Purkinje cell (primary cell): ENCODE results near the gene SPINT2. TPM values are rescaled to one million over a fixed set of nuclear protein-coding genes. Genes with fewer than 3 reads are reported as not detected.

Experiments used
- polyA plus RNA-seq: library from polyadenylated mRNA; unstranded; fragments of >200 nt; fragmentation: Nextera tagmentation; gene quantifications from 2 replicates; pipeline ENCODE4 v1.2.1, GENCODE V29; 2014

SPINT2 gene, protein sequence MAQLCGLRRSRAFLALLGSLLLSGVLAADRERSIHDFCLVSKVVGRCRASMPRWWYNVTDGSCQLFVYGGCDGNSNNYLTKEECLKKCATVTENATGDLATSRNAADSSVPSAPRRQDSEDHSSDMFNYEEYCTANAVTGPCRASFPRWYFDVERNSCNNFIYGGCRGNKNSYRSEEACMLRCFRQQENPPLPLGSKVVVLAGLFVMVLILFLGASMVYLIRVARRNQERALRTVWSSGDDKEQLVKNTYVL
- 86.8 and 104 TPM in 2 replicates for polyA plus RNA-seq

DNA sequence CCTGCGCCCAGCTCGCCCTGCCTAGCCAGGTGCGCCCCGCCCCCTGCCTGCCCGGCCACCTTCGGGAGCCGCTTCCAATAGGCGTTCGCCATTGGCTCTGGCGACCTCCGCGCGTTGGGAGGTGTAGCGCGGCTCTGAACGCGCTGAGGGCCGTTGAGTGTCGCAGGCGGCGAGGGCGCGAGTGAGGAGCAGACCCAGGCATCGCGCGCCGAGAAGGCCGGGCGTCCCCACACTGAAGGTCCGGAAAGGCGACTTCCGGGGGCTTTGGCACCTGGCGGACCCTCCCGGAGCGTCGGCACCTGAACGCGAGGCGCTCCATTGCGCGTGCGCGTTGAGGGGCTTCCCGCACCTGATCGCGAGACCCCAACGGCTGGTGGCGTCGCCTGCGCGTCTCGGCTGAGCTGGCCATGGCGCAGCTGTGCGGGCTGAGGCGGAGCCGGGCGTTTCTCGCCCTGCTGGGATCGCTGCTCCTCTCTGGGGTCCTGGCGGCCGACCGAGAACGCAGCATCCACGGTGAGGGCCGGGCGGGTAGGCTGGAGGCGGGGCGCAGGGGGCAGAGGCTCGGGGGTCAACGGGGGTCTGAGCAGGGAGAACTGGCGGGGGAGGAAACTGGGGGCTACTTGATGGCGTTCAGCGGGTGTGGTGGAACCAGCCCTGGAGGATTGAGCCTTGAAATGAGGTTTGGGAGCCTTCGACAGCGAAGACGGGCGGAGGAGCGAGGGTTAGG lies at the start of gene SPINT2:
Gene SPINT2, plus strand, starts transcription at position 88 of the 727 bp plus-strand sequence. Its CDS starts 320 bp downstream, at position 408.

DNA sequence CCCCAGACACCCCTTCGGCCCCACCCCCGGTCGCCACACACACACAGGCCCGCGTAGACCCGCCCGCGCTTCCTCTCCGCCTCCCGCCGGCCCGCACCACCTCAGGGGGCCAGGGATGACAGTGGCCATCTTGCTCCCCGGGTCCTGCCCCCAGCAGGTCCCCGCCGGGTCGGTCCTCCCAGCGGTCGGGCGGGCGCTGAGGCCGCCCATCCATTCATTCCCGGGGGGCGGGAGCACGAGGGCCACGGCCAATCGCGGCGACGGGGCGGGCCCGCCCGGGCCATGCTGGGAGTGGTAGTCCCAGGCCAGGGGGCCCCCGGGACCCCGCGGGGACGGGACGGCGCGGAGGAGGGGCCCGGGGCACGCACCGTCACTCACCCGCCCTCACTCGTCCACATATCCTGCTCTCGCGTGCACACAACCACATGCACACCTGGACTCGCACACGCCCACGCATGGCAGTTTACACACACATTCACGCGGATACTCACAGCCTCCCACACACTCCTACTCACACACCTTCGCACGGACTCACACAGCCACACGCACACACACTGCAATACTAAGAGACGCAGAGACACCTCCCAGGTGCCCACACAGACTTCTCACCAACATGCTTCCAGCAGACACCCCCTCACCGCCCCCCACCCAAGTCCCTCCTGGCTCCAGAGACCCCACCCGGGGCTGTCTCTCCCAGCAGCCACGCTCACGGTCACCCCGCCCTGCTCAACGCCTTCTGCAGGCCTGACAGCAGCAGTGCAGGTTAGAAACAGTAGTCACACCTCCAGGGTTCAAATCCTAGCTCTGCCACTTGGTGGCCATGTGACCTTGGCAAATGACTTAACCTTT lies 40.1 kb upstream of the SPINT2 start, which contains the start of gene DPF1:
Gene DPF1, minus strand, starts transcription at position 209 of the 849 bp plus-strand sequence. Its CDS starts 80 bp downstream, at position 129.

DNA sequence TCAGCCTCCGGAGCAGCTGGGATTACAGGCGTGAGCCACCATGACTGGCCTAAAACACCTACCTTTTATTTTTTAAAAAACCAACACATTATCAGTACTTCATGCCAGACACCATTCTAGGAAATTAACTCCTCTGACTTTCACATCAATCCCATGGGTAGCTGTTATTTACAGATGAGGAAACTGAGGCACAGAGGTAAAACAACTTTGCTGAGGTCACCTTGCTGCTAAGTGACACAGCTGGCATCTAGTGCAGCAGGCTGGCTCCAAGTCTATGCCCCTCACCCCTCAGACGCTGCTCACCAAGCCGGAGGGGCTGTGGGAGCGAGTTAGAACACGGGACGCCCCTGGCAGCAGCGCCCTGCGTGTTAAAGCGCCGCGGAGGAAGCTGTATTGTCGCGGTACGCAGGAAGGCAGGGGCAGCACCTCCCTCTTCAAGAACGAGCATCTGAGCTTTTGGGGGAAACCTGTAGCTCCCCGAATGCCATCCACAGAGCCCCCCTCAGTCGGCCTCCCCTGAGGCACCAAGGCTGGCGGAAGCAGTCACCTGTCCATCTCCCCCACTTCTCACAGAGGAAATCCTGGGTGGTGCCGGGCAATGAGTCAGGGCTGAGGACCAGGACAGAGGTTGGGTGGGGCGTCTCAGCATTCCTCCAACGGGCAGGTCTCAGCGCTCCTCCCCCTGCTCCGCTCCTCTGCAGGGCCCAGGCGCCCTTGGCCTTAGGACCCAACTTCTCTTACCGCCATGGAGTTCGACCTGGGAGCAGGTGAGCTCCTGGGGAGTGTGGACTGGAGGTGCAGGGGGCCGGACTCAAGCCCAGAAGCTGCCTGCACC lies 39.4 kb downstream of the SPINT2 start, which contains the start of gene C19orf33:
Gene C19orf33, plus strand, starts transcription at position 735 of the 835 bp plus-strand sequence. Its CDS starts 11 bp downstream, at position 746.

DNA sequence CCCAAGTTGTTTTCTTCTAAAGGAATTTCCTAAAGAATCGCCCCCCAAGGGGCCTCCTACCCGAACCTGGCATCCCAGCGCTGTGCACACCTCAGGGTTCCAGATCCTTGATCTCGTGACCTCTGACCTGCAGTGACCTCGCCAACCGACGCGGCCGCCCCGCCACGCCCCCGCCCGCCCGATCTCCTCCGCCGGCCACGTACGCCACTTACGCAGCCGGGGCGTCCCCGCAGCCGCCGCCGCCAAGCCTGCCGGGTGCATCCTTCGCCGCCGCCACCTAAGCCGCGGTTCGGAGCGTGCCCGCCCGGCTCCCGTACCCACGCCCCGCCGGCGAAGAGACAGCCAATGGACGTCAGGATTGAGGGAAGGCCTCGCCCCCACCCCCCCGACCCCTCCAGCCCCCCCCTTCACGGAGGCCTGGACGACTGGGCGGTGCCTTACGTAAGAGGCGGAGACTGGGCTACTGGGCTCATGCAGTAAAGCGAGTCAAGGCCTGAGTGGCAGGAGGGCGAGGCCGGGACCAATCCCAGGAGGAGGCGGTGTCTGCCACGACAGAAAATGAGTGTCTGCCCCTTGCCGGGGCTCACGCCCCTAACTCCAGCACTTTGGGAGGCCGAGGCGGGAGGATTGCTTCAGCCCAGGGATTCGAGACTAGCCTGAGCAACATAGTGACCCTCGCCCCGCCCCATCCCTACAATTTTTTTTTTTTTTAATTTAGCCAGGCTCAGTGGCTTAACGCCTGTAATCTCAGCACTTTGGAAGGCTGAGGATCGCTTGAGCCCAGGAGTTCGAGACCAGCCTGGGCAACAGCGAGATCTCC lies 51.5 kb downstream of the SPINT2 start, which contains the start of gene YIF1B:
Gene YIF1B, minus strand, starts transcription at position 291 of the 820 bp plus-strand sequence. Its CDS starts 30 bp downstream, at position 261.

DNA sequence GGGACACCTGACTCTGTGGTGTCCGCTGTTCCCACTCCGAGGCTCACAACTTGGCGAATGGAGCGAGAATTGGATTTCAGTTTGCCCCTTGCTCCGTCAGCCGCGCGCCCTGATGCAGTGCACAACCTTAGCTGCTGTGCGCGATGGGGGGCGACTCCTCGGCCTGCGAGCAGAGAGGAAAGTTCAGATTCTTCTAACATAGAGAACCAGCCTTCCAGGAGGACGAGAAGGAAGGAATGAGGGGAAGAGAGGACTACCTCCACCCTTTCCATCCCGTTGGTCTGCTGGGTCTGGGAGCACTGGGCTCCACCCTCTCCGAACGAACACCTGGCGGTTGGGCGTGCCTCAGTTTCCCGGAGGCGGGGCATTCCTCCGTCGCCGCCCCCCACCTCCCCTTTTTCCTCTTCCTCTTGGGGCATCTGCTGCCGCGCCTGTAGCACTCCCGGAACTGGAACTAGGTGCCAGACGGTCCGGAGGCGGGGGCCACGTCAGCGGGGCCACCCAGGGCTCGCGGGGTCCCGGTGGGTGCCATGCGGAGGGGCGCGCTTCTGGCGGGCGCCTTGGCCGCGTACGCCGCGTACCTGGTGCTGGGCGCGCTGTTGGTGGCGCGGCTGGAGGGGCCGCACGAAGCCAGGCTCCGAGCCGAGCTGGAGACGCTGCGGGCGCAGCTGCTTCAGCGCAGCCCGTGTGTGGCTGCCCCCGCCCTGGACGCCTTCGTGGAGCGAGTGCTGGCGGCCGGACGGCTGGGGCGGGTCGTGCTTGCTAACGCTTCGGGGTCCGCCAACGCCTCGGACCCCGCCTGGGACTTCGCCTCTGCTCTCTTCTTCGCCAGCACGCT lies 55.3 kb downstream of the SPINT2 start, which contains the start of gene KCNK6:
Gene KCNK6, plus strand, starts transcription at position 425 of the 838 bp plus-strand sequence. Its CDS starts 106 bp downstream, at position 531.

Other genes starting within 250 kb of the SPINT2 start
- gene DPF1, start 40.4 kb upstream of the SPINT2 start, polyA plus RNA-seq: 0.87 TPM in 1 of 2 replicates, not detected in the other
- 1.3 TPM in 1 of 2 replicates, not detected in the other for gene PPP1R14A, start 8.2 kb upstream of the SPINT2 start, polyA plus RNA-seq
- not detected in 2 replicates for gene C19orf33, start 39.7 kb downstream of the SPINT2 start, polyA plus RNA-seq
- 40.3 and 41.9 TPM in 2 replicates for gene YIF1B, start 51.4 kb downstream of the SPINT2 start, polyA plus RNA-seq
- gene KCNK6, start 55.3 kb downstream of the SPINT2 start, polyA plus RNA-seq: not detected in 2 replicates
- 0.39 TPM in 1 of 2 replicates, not detected in the other for gene CATSPERG, start 71.3 kb downstream of the SPINT2 start, polyA plus RNA-seq
- 98.1 and 111 TPM in 2 replicates for gene PSMD8, start 110.0 kb downstream of the SPINT2 start, polyA plus RNA-seq
- not detected in 2 replicates for gene GGN, start 123.5 kb downstream of the SPINT2 start, polyA plus RNA-seq
- gene SPRED3, start 124.1 kb downstream of the SPINT2 start, polyA plus RNA-seq: 0.62 and 1.1 TPM in 2 replicates
- 2.2 and 6.1 TPM in 2 replicates for gene FAM98C, start 138.5 kb downstream of the SPINT2 start, polyA plus RNA-seq
- 0.17 TPM in 1 of 2 replicates, not detected in the other for gene RASGRP4, start 161.6 kb downstream of the SPINT2 start, polyA plus RNA-seq
- gene RYR1, start 169.1 kb downstream of the SPINT2 start, polyA plus RNA-seq: 6.9 and 9.2 TPM in 2 replicates